HepG2 (cell line): Measurements from ENCODE around the gene ALX3.

ENCODE experiments used
- EHMT2 ChIP-seq: fragments of 200-600 bp; sonication (generic); IDR thresholded peaks from 2 replicates; pipeline ENCODE4 v1.7.0; 2017; ENCODE audit warnings: antibody characterized with exemption, low read depth, low read length, borderline replicate concordance
- ELF4 ChIP-seq: sonication (generic); formaldehyde crosslinking; IDR thresholded peaks from 2 replicates; pipeline ENCODE4 v1.5.0; 2020; ENCODE audit warnings: missing genetic modification reagents, mild to moderate bottlenecking, moderate library complexity, borderline replicate concordance
- ELK4 ChIP-seq: sonication (generic); formaldehyde crosslinking; IDR thresholded peaks from 2 replicates; pipeline ENCODE4 v1.9.0; 2021; ENCODE audit warnings: missing genetic modification reagents, borderline replicate concordance
- EZH2 ChIP-seq: conservative IDR thresholded peaks from 2 replicates; pipeline ENCODE4 v1.6.1; 2012; ENCODE audit warnings: mild to moderate bottlenecking, low read depth, low read length, moderate library complexity
- JARID2 ChIP-seq: sonication (generic); formaldehyde crosslinking; IDR thresholded peaks from 2 replicates; pipeline ENCODE4 v1.8.1; 2023; ENCODE audit warnings: missing genetic modification reagents, inconsistent platforms; ENCODE audit not compliant: insufficient replicate concordance
- KDM5A ChIP-seq: fragments of 200-600 bp; sonication (generic); IDR thresholded peaks from 2 replicates; pipeline ENCODE4 v1.7.0; 2018; ENCODE audit warnings: antibody characterized with exemption, mild to moderate bottlenecking, low read length, borderline replicate concordance
- MXI1 ChIP-seq: IDR thresholded peaks from 3 replicates; pipeline ENCODE4 v1.6.1; 2012; ENCODE audit warnings: low read depth, low read length, inconsistent platforms, borderline replicate concordance
- NCOA1 ChIP-seq: sonication (generic); formaldehyde crosslinking; IDR thresholded peaks from 2 replicates; pipeline ENCODE4 v1.9.0; 2021; ENCODE audit warnings: missing genetic modification reagents
- POLR2AphosphoS2 ChIP-seq: IDR thresholded peaks from 2 replicates; pipeline ENCODE4 v1.6.1; 2011; ENCODE audit warnings: low read depth, low read length, improper control_type of control experiment
- PTBP1 ChIP-seq: fragments of 200-400 bp; formaldehyde crosslinking; IDR thresholded peaks from 2 replicates; pipeline ENCODE4 v1.6.1; 2018; ENCODE audit warnings: low read length, low read depth; ENCODE audit not compliant: poor library complexity, severe bottlenecking
- SIX4 ChIP-seq: sonication (generic); formaldehyde crosslinking; IDR thresholded peaks from 2 replicates; pipeline ENCODE4 v1.4.0; 2020; ENCODE audit warnings: missing genetic modification reagents
- YY1 ChIP-seq: IDR thresholded peaks from 2 replicates; pipeline ENCODE4 v1.6.1; 2011; ENCODE audit warnings: low read length, low read depth, moderate library complexity, mild to moderate bottlenecking; ENCODE audit not compliant: insufficient read depth, insufficient replicate concordance
- ZBTB33 ChIP-seq: sonication (generic); formaldehyde crosslinking; IDR thresholded peaks from 2 replicates; pipeline ENCODE4 v1.4.0; 2020; ENCODE audit warnings: missing genetic modification reagents
- ZNF335 ChIP-seq: sonication (generic); formaldehyde crosslinking; IDR thresholded peaks from 2 replicates; pipeline ENCODE4 v1.4.0; 2020; ENCODE audit warnings: missing genetic modification reagents

GRCh38 chr1:110067479-110067892 lies 3.0 kb downstream of the ALX3 start:
- no peak for TF ChIP-seq MXI1
- no peak for TF ChIP-seq ZBTB33 (CRISPR knock-in tag)
- TF ChIP-seq ELF4: no peak
- no peak for TF ChIP-seq POLR2AphosphoS2
- no peak for TF ChIP-seq EHMT2
- TF ChIP-seq JARID2 (CRISPR knock-in tag): no peak
- TF ChIP-seq EZH2: no peak
- no peak for TF ChIP-seq ZNF335 (CRISPR knock-in tag)
- no peak for TF ChIP-seq SIX4 (CRISPR knock-in tag)
- TF ChIP-seq YY1: no peak
- TF ChIP-seq PTBP1: no peak
- no peak for TF ChIP-seq KDM5A
- TF ChIP-seq NCOA1: no peak
- no peak for TF ChIP-seq ELK4
